Thyroid gland (tissue), 4 donors: ENCODE data around the gene RASSF4. TPM values are rescaled to one million over a fixed set of nuclear protein-coding genes. Genes with fewer than 3 reads are reported as not detected.

Experiments
- DNase-seq, 2 donors: peaks; one replicate each; pipeline ENCODE4 v3.0.0-alpha.2; 2019
- H3K27ac ChIP-seq, 3 donors: fragments of 200-600 bp; sonication (generic); 1 replicate in 2 of 3; 2 replicates in 1 of 3; pipeline ENCODE4 v1.5.1; 2016 to 2019; ENCODE audit warnings: mild to moderate bottlenecking in 1 of 3, moderate library complexity in 1 of 3
- H3K27me3 ChIP-seq: fragments of 200-600 bp; sonication (generic); one replicate; pipeline ENCODE4 v1.5.1; 2019
- H3K36me3 ChIP-seq, 2 donors: fragments of 200-600 bp; sonication (generic); one replicate each; pipeline ENCODE4 v1.5.1; 2016 to 2019
- H3K4me1 ChIP-seq, 2 donors: fragments of 200-600 bp; sonication (generic); one replicate each; pipeline ENCODE4 v1.5.1; 2017 to 2019
- H3K4me3 ChIP-seq, 3 donors: fragments of 200-600 bp; sonication (generic); replicated peaks in 1 of 3; 1 replicate in 2 of 3; 2 replicates in 1 of 3; pipeline ENCODE4 v1.5.1; 2016; ENCODE audit warnings: mild to moderate bottlenecking in 1 of 3
- H3K9me3 ChIP-seq: fragments of 200-600 bp; sonication (generic); one replicate; pipeline ENCODE4 v1.5.1; 2017
- CTCF ChIP-seq, 6 experiments: fragments of 200-600 bp in 3 of 6; fragments of 450-650 bp in 3 of 6; sonication (generic) in 3 of 6; IDR thresholded peaks; one replicate each; pipeline ENCODE4 v1.5.1; 2016 to 2019; ENCODE audit warnings: antibody characterized with exemption in 6 of 6, mild to moderate bottlenecking in 2 of 6, inconsistent platforms in 1 of 6, moderate library complexity in 1 of 6
- POLR2A ChIP-seq, 2 donors: fragments of 450-650 bp; IDR thresholded peaks; one replicate each; pipeline ENCODE4 v1.6.1; 2017; ENCODE audit warnings: antibody characterized with exemption in 2 of 2, mild to moderate bottlenecking in 2 of 2, moderate library complexity in 1 of 2
- WGBS, 2 donors: methylation state at CpG; one replicate each; pipeline ENCODE4 v1.1.5; 2017; 5-methylcytosine and 5-hydroxymethylcytosine counted together
- intact Hi-C: fragments of 100-400 bp; cut with DNase I; formaldehyde crosslinking; loops from one replicate; pipeline ENCODE4 v1.15.1; 2023
- total RNA-seq, 4 donors: library from RNA; depleted of rRNA; stranded (reverse); fragments of >200 nt; gene quantifications; one replicate each; pipeline ENCODE4 v1.2.3, GENCODE V29; 2016

RASSF4 gene
- total RNA-seq, 4 donors from 2014 or later: 175 to 226 (median 203) TPM

- Histone ChIP-seq H3K36me3 (peaks cover 86 to 87% of the 10 kb centered on the region in 2 donors), H3K4me3 (no peak overlapping the region), H3K27ac (no peak overlapping the region), H3K9me3 (no peaks in the 10 kb centered on the region), H3K27me3 (no peaks in the 10 kb centered on the region), H3K4me1 (peaks cover 0 to 61% of the 10 kb centered on the region in 2 donors)
- no peak for DNase-seq
- WGBS, 2 donors: 88% methylated on average over 7 to 10 of the region's 10 CpGs
- no peak for TF ChIP-seq POLR2A (IDR thresholded peaks at IDR 0.05)
- no peak for TF ChIP-seq CTCF (IDR thresholded peaks at IDR 0.05)
- intact Hi-C loops: no loop called here
Observed at GRCh38 chr10:44988957-44989585, 29.5 kb downstream of the RASSF4 start.

GRCh38 chr10:44989597-44990301 is 30.1 kb downstream of the RASSF4 start:
- TF ChIP-seq CTCF (IDR thresholded peaks at IDR 0.05) (no peak), POLR2A (IDR thresholded peaks at IDR 0.05) (no peak)
- Histone ChIP-seq H3K36me3 (peaks cover 80 to 81% of the 10 kb centered on the region in 2 donors), H3K4me1 (peaks cover 1 to 61% of the 10 kb centered on the region in 2 donors), H3K4me3 (no peak overlapping the region), H3K27me3 (no peaks in the 10 kb centered on the region), H3K27ac (peak overlapping the region in 1 of 3 donors; percentile 43), H3K9me3 (no peaks in the 10 kb centered on the region)
- DNase-seq: peak in 1 of 2 donors; percentile 3
- 77 to 85% methylated on average over 12 to 14 of the region's 14 CpGs for WGBS, 2 donors
- intact Hi-C loops: no loop called here

GRCh38 chr10:44990302-44990655 is 30.7 kb downstream of the RASSF4 start:
- Histone ChIP-seq H3K27me3 (no peaks in the 10 kb centered on the region), H3K27ac (peak overlapping the region in 1 of 3 donors; percentile 43), H3K4me1 (peaks cover 6 to 63% of the 10 kb centered on the region in 2 donors), H3K4me3 (no peak overlapping the region), H3K36me3 (peaks cover 74 to 76% of the 10 kb centered on the region in 2 donors), H3K9me3 (no peaks in the 10 kb centered on the region)
- DNase-seq: peak in 1 of 2 donors; percentile 2
- TF ChIP-seq POLR2A (IDR thresholded peaks at IDR 0.05) (no peak), CTCF (IDR thresholded peaks at IDR 0.05) (no peak)
- intact Hi-C loops: no loop called here
- 68 to 70% methylated on average over 8 of the region's 8 CpGs for WGBS, 2 donors

GRCh38 chr10:44990965-44991364 is 31.4 kb downstream of the RASSF4 start:
- DNase-seq: no peak
- WGBS, 2 donors: 96 to 98% methylated on average over 6 to 7 of the region's 7 CpGs
- peaks cover 68 to 69% of the 10 kb centered on the region in 2 donors for H3K36me3 ChIP-seq
- intact Hi-C loops: no loop called here
- no peaks in the 10 kb centered on the region for H3K9me3 ChIP-seq
- peak overlapping the region in 1 of 3 donors; percentile 5 for H3K27ac ChIP-seq
- peaks cover 11 to 65% of the 10 kb centered on the region in 2 donors for H3K4me1 ChIP-seq
- TF ChIP-seq CTCF (IDR thresholded peaks at IDR 0.05) (no peak), POLR2A (IDR thresholded peaks at IDR 0.05) (no peak)
- H3K4me3 ChIP-seq: no peak overlapping the region
- no peaks in the 10 kb centered on the region for H3K27me3 ChIP-seq

GRCh38 chr10:44991571-44991970 is 32.0 kb downstream of the RASSF4 start:
- Histone ChIP-seq H3K4me1 (peaks cover 17 to 71% of the 10 kb centered on the region in 2 donors), H3K9me3 (no peaks in the 10 kb centered on the region), H3K36me3 (peaks cover 62 to 64% of the 10 kb centered on the region in 2 donors), H3K27me3 (no peaks in the 10 kb centered on the region), H3K4me3 (no peak overlapping the region), H3K27ac (peak overlapping the region in 1 of 3 donors; percentile 36)
- DNase-seq: peak in 1 of 2 donors; percentile 6
- TF ChIP-seq CTCF (IDR thresholded peaks at IDR 0.05): no peak
- no peak for TF ChIP-seq POLR2A (IDR thresholded peaks at IDR 0.05)
- WGBS, 2 donors: 72% methylated on average over 5 of the region's 5 CpGs
- intact Hi-C loops: no loop called here
